Immature natural killer cell (primary cell): ENCODE results near the gene MGRN1. TPM values are rescaled to one million over a fixed set of nuclear protein-coding genes. Genes with fewer than 3 reads are reported as not detected.
A peak's percentile ranks its signal among the peaks of the same experiment; 100 is the strongest.

ENCODE experiments used
- DNase-seq, 3 donors: peaks; one replicate each; pipeline ENCODE4 v3.0.0; 2022; ENCODE audit warnings: mixed read lengths in 1 of 3
- H3K27ac Mint-ChIP-seq, 6 donors: one replicate each; pipeline ENCODE4 v1.8.0; 2020; ENCODE audit warnings: mixed read lengths in 6 of 6, mild to moderate bottlenecking in 5 of 6, inconsistent platforms in 4 of 6, moderate library complexity in 3 of 6
- H3K27me3 Mint-ChIP-seq, 3 donors: one replicate each; pipeline ENCODE4 v1.8.0; 2020 to 2021; ENCODE audit warnings: low read depth in 3 of 3, mild to moderate bottlenecking in 3 of 3, mixed read lengths in 3 of 3, moderate library complexity in 3 of 3, inconsistent platforms in 1 of 3
- H3K36me3 Mint-ChIP-seq, 3 donors: one replicate each; pipeline ENCODE4 v1.8.0; 2020; ENCODE audit warnings: mixed read lengths in 3 of 3, inconsistent platforms in 2 of 3, mild to moderate bottlenecking in 2 of 3
- H3K4me1 Mint-ChIP-seq, 2 donors: one replicate each; pipeline ENCODE4 v1.8.0; 2020; ENCODE audit warnings: inconsistent platforms in 2 of 2, mild to moderate bottlenecking in 2 of 2, mixed read lengths in 2 of 2, moderate library complexity in 1 of 2
- H3K4me3 Mint-ChIP-seq, 5 donors: one replicate each; pipeline ENCODE4 v1.8.0; 2020; ENCODE audit warnings: mild to moderate bottlenecking in 5 of 5, mixed read lengths in 5 of 5, inconsistent platforms in 3 of 5, moderate library complexity in 3 of 5
- H3K9me3 Mint-ChIP-seq, 6 donors: one replicate each; pipeline ENCODE4 v1.8.0; 2020; ENCODE audit warnings: mild to moderate bottlenecking in 6 of 6, mixed read lengths in 6 of 6, inconsistent platforms in 4 of 6, moderate library complexity in 3 of 6
- polyA plus RNA-seq, 3 donors: library from polyadenylated mRNA; unstranded; fragments of 300-500 nt; fragmentation: Illumina TruSeq; gene quantifications; one replicate each; pipeline ENCODE4 v1.2.3, GENCODE V29; 2021

The MGRN1 gene
- polyA plus RNA-seq, 3 donors from 2014 or later = 2.3 to 13.2 (median 3.5) TPM

DNA sequence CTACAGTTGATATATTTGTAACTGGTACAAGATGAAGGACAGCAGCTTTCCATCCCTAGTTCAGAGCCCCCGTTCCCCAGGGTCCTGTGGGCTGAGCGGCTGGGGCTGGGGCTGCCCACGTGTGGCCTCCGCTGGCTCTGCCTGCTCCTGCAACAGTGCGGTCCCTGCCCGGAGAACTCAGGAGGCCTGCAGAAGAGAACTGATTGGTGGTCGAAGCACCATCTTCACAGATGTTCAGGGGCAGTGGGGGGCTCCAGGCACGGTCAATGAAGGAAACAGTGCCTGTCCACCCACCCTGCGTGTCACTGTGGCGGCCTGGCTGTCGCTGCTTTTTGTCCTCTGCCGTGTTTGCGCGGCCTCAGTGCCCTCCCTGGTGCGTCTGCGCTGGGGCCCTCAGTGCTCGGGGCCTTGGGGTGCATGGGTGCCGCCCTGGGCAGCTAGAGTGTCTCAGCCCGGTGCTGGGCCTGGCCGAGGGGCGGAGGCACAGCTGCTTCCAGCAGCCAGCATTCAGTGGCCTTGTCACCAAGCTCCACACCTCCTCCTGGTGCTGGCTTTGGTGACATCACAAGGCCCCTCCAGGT, 64.6 kb downstream of the MGRN1 start:
- Mint-ChIP-seq H3K36me3 (peaks cover 0 to 4% (median 3%) of the 10 kb centered on the region in 3 donors), H3K4me3 (no peak overlapping the region), H3K27me3 (peaks cover 1 to 8% (median 5%) of the 10 kb centered on the region in 3 donors), H3K9me3 (no peaks in the 10 kb centered on the region), H3K4me1 (peaks cover 0 to 3% of the 10 kb centered on the region in 2 donors), H3K27ac (no peak overlapping the region)
- DNase-seq = no peak

DNA sequence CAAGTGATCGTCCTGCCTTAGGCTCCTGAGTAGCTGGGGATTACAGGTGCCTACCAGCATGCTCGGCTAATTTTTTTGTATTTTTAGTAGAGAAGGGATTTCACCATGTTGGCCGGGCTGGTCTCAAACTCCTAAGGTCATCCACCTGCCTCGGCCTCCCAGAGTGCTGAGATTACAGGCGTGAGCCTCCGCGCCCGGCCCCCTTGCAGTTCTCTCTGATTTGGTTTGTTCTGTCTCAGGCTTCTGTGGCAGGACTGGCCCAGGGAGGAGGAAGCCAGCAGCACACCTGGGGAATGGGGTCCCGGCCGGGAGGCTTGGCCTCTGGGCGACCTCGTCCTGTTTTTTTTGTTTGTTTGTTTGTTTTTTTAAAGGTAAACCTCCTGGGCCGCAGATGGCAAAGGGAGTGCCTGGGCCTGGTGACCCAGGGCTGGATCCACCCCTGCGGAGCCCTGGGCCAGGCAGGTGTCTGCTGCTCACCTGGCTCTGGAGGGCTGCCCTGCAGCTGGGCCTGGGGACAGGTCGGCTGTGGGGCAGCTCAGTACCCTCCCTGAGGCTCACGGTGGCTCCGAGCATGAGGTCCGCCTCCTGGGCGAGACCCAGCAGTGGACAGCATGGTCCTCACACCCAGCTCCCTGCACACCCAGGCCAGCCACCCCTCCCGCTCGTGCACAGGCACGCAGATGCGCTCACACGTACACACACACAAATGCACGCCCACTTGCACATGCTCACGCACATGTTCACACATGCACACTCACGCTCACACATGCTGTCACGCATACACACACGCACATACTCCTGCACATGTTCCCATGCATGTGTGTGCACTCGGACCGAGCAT, 65.5 kb downstream of the MGRN1 start:
- DNase-seq = no peak
- Mint-ChIP-seq H3K4me1 (peaks cover under 1 to 4% of the 10 kb centered on the region in 2 donors), H3K9me3 (no peaks in the 10 kb centered on the region), H3K36me3 (peaks cover 0 to 2% (median under 1%) of the 10 kb centered on the region in 3 donors), H3K4me3 (no peak overlapping the region), H3K27me3 (peaks cover 1 to 9% (median 5%) of the 10 kb centered on the region in 3 donors), H3K27ac (peak overlapping the region in 1 of 6 donors; percentile 73)

- Mint-ChIP-seq H3K4me1 (peaks cover 9 to 14% of the 10 kb centered on the region in 2 donors), H3K27me3 (peaks cover 1 to 15% (median 5%) of the 10 kb centered on the region in 3 donors), H3K9me3 (no peaks in the 10 kb centered on the region), H3K4me3 (peak overlapping the region; percentile 10 to 69 (median 45)), H3K36me3 (no peaks in the 10 kb centered on the region), H3K27ac (peak overlapping the region in 4 of 6 donors; percentile 51 to 78 (median 61))
- DNase-seq = no peak
Observed at GRCh38 chr16:4690946-4691665, 66.5 kb downstream of the MGRN1 start.

DNA sequence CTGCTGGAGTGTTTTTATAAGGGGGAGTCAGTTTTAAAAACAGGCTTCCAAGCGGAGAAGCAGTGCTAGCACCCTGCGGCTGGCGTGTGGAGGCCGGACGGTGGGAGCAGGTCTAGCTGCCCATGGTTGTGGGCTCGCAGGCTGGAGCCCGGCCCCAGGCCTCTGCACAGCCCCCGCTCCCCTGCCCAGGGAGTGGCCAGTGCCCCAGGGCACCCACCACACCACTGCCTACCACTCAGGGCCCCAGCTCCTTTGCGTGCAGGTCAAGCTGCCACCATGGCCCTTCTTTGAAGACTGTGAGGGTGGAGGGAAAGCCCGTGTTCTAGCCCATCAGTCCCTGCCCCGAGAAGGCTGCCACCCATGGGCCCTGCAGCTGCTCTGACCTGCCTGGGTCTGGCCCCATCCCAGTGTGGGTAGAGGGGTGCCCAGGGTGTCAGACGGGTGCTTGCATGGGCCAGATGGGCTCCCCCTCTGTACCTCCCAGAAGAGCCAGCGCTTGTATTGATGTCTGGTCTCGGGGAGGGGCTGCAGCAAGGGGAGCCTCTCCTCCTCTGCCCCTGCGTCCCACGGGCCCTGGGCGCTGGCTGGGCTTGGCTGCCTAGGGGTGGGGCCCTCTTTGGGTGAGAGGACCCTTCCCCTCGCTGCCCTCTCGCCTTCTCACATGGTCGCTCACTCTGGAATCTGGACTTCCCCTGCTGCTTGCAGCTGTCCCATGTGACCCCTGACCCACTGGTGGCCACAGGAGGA, 67.2 kb downstream of the MGRN1 start:
- peak overlapping the region in 4 of 5 donors; percentile 27 to 69 (median 54) for H3K4me3 Mint-ChIP-seq
- H3K27me3 Mint-ChIP-seq = peaks cover 1 to 15% (median 5%) of the 10 kb centered on the region in 3 donors
- H3K9me3 Mint-ChIP-seq = no peaks in the 10 kb centered on the region
- H3K36me3 Mint-ChIP-seq = no peaks in the 10 kb centered on the region
- DNase-seq = no peak
- H3K27ac Mint-ChIP-seq = peak overlapping the region in 2 of 6 donors; percentile 51 to 60
- H3K4me1 Mint-ChIP-seq = peaks cover 9 to 15% of the 10 kb centered on the region in 2 donors

- H3K27ac Mint-ChIP-seq = peak overlapping the region; percentile 76 to 88 (median 83)
- H3K4me3 Mint-ChIP-seq = peak overlapping the region; percentile 84 to 88 (median 85)
- no peak for DNase-seq
- peaks cover 9 to 15% of the 10 kb centered on the region in 2 donors for H3K4me1 Mint-ChIP-seq
- no peaks in the 10 kb centered on the region for H3K36me3 Mint-ChIP-seq
- H3K9me3 Mint-ChIP-seq = no peaks in the 10 kb centered on the region
- H3K27me3 Mint-ChIP-seq = peaks cover 1 to 13% (median 5%) of the 10 kb centered on the region in 3 donors
Observed at GRCh38 chr16:4692460-4693295, 68.1 kb downstream of the MGRN1 start.

DNA sequence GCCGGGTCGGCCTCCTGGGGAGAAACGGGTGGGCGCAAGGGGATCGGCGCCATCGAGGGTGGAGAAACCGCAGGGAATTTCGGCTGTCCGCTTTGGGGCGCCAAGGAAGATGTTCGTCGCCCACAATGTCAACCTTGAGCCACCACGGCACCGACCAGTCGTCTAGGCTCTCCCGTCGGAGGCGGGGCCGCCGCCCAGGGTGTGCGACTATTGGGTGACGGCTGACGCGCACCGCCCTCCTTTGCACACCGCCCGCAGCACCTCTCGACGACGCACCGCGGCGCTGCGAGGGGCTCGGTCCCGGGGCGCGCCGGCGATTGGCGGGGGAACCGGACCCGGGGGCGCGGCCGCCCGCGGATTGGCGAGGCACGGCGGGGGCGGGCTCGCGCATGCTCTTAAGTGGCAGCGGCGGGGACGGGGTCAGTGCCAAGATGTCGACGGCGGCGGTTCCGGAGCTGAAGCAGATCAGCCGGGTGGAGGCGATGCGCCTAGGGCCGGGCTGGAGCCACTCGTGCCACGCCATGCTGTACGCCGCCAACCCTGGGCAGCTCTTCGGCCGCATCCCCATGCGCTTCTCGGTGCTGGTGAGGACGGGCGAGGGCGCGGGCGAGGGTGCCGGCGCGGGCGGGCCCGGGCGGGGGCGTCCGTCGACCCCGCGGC, 68.8 kb downstream of the MGRN1 start, which contains the start of gene NUDT16L1:
Gene NUDT16L1, plus strand, starts transcription at position 267 of the 660 bp plus-strand sequence. Its CDS starts 165 bp downstream, at position 432.
- Mint-ChIP-seq H3K4me3 (peak within 1 kb of the TSS; percentile 84 to 88 (median 85)), H3K4me1 (peaks cover 9 to 15% of the 10 kb centered on the region in 2 donors), H3K27ac (peak within 1 kb of the TSS; percentile 77 to 88 (median 83)), H3K9me3 (no peaks in the 10 kb centered on the region), H3K27me3 (peaks cover 1 to 11% (median 3%) of the 10 kb centered on the region in 3 donors), H3K36me3 (no peaks in the 10 kb centered on the region)
- peak; percentile 98 for DNase-seq

DNA sequence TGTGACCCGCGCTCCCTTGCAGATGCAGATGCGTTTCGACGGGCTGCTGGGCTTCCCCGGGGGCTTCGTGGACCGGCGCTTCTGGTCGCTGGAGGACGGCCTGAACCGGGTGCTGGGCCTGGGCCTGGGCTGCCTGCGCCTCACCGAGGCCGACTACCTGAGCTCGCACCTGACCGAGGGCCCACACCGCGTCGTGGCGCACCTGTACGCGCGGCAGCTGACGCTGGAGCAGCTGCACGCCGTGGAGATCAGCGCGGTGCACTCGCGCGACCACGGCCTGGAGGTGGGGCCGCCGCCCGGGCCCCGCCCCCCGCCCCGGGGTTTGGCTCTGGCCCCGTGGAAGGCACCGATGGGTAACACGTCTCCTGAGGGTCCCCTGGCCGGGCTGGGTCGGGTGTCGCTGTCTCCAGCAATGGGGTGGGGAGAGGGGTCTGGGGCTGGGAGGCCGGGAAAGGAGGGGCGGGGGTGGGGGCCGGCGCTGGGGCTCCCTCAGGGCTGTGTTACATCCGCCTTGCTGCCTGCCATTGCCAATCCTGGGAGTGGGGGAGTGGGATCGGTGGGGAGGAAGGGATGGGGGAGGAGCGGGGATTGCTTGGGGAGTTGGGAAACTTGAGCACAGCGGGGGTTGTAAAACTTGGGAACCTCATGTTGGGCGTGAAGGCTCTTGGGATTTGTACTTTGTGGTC, 69.5 kb downstream of the MGRN1 start:
- no peaks in the 10 kb centered on the region for H3K9me3 Mint-ChIP-seq
- H3K36me3 Mint-ChIP-seq = no peaks in the 10 kb centered on the region
- peaks cover 9 to 15% of the 10 kb centered on the region in 2 donors for H3K4me1 Mint-ChIP-seq
- H3K27ac Mint-ChIP-seq = peak overlapping the region in 4 of 6 donors; percentile 69 to 85 (median 78)
- peak in 1 of 3 donors; percentile 41 for DNase-seq
- peak overlapping the region; percentile 54 to 87 (median 73) for H3K4me3 Mint-ChIP-seq
- H3K27me3 Mint-ChIP-seq = peaks cover 0 to 9% (median 3%) of the 10 kb centered on the region in 3 donors

GRCh38 chr16:4694642-4695451, 70.2 kb downstream of the MGRN1 start:
- H3K27me3 Mint-ChIP-seq = peaks cover 0 to 9% (median 7%) of the 10 kb centered on the region in 3 donors
- H3K4me1 Mint-ChIP-seq = peaks cover 9 to 15% of the 10 kb centered on the region in 2 donors
- peak overlapping the region; percentile 65 to 85 (median 78) for H3K27ac Mint-ChIP-seq
- H3K36me3 Mint-ChIP-seq = peaks cover 4 to 6% (median 6%) of the 10 kb centered on the region in 3 donors
- DNase-seq = no peak
- no peaks in the 10 kb centered on the region for H3K9me3 Mint-ChIP-seq
- H3K4me3 Mint-ChIP-seq = peak overlapping the region; percentile 54 to 87 (median 73)

DNA sequence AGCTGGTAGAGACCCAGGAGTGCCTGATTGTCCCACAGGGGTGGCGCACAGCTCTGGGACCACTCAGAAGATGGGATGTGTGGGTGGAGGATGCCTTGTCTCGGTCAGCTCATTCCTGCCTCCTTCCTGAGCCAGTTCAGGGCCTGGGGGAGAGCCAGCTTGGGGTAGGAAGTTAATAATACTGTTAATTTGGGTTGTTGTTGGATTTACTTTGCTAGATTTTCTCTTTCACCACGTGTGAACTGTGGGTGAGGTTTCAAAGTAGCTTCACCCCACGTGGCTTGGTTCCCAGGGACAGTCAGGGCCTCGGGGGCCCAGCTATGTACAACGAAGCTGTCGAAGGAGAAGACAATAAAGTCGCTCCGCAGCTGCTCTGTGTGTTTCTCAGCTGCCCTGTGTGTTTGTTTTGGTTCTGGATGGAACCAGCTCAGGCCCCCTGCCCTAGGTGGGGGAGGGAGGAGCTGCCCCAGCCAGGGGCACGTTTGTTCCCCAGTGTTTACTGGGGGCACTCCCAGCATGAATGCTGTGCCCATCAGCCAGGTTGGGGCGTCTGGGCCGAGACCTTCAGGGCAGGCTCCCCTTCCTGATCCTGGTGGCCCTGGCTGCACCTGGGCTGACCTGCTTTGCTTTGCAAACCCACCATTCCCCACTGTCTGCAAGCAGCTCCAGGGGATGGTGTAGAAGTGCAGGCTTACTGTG, 71.0 kb downstream of the MGRN1 start:
- Mint-ChIP-seq H3K9me3 (no peaks in the 10 kb centered on the region), H3K27me3 (peaks cover 0 to 7% (median 7%) of the 10 kb centered on the region in 3 donors), H3K4me3 (peak overlapping the region; percentile 54 to 87 (median 73)), H3K4me1 (peaks cover 9 to 15% of the 10 kb centered on the region in 2 donors), H3K36me3 (peaks cover 5 to 7% (median 6%) of the 10 kb centered on the region in 3 donors), H3K27ac (peak overlapping the region; percentile 65 to 85 (median 77))
- DNase-seq = peak in 1 of 3 donors; percentile 46

DNA sequence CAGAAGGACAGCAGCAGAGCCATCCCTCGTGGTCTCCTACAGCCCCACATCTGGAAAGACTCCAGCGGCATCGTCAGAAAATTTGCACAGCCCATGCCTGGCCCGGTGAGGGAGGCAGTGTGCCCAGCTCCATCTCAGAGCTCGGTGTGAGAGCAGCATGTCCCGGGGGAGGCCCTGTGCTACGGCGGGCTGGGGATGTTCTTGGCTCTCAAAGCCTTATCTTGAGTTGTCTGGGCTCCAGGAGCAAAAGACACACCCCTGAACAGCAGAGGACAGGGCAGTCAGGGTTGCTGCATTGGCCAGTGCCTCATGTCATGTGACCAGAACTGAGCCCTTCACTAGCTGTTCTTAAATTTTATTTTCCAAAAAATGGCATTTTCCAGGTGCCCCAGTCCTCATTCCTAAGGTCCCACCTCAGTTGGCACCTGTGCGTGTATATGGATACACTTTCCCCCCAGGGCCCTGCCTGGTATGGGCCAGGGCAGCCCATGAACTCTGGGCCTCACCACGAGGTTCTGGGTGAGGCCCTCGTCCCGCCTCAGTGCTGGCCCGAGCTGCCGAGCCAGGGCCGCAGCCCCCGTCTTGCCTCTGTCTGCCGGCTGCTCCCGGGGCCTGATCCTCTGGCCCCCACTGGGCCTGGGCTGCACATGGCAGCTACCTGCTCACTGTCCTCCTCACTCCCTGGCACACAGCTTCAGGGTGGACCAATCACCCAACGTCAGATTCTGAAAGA, 71.7 kb downstream of the MGRN1 start:
- Mint-ChIP-seq H3K36me3 (peaks cover 5 to 7% (median 6%) of the 10 kb centered on the region in 3 donors), H3K27ac (peak overlapping the region in 2 of 6 donors; percentile 34 to 76), H3K4me1 (peaks cover 9 to 15% of the 10 kb centered on the region in 2 donors), H3K9me3 (no peaks in the 10 kb centered on the region), H3K4me3 (peak overlapping the region in 2 of 5 donors; percentile 4 to 14), H3K27me3 (peaks cover 0 to 7% (median 7%) of the 10 kb centered on the region in 3 donors)
- no peak for DNase-seq
